ENCODE data around the gene FSD1. TPM values are rescaled to one million over a fixed set of nuclear protein-coding genes. Genes with fewer than 3 reads are reported as not detected.
A peak's percentile ranks its signal among the peaks of the same experiment; 100 is the strongest.

The FSD1 gene
- total RNA-seq, 1 donor from 2014 or later = not detected

GRCh38 chr19:4338441-4339355 lies 34.3 kb downstream of the FSD1 start, which contains the start of gene STAP2:
TSS of gene STAP2 (minus strand) at chr19:4338827. CDS start at chr19:4338753, 74 bp downstream.
- H3K27me3 ChIP-seq = no peaks in the 10 kb centered on the region
- H3K9me3 ChIP-seq = no peaks in the 10 kb centered on the region
- no peak within 1 kb of the TSS for H3K27ac ChIP-seq
- no peak for TF ChIP-seq CTCF (IDR thresholded peaks at IDR 0.05)
- peak within 1 kb of the TSS; percentile 42 to 51 for H3K4me3 ChIP-seq
- H3K4me1 ChIP-seq = peaks cover 0 to 4% of the 10 kb centered on the region in 2 donors
- intact Hi-C loops (cut with DNase I) = no loop called here
- DNase-seq (ENCODE audit: low spot score in 2 of 2) = no peak
- H3K36me3 ChIP-seq = no peaks in the 10 kb centered on the region

- no peaks in the 10 kb centered on the region for H3K27me3 ChIP-seq
- H3K4me1 ChIP-seq = peaks cover 3 to 8% of the 10 kb centered on the region in 2 donors
- no peaks in the 10 kb centered on the region for H3K36me3 ChIP-seq
- intact Hi-C loops (cut with DNase I) = loop anchor here (2.0 kb wide), 2 partner anchors 95 to 129 kb away; partner anchors contain the start of gene YJU2
- DNase-seq (ENCODE audit: low spot score in 2 of 2) = peak in 1 of 2 donors; percentile 73
- H3K27ac ChIP-seq = peak overlapping the region; percentile 80 to 87
- TF ChIP-seq CTCF (IDR thresholded peaks at IDR 0.05) = no peak
- H3K4me3 ChIP-seq = peak overlapping the region; percentile 67 to 70
- no peaks in the 10 kb centered on the region for H3K9me3 ChIP-seq
These were observed 37.9 kb downstream of the FSD1 start for GRCh38 chr19:4342314-4342614.

GRCh38 chr19:4342615-4343369 lies 38.4 kb downstream of the FSD1 start:
- intact Hi-C loops (cut with DNase I) = loop anchor here (1.0 to 2.0 kb wide), 6 partner anchors 14 to 128 kb away; partner anchors contain the start of genes CHAF1A, UBXN6 and YJU2
- no peaks in the 10 kb centered on the region for H3K27me3 ChIP-seq
- no peaks in the 10 kb centered on the region for H3K9me3 ChIP-seq
- DNase-seq (ENCODE audit: low spot score in 2 of 2) = peak; percentile 94 to 99
- peak overlapping the region; percentile 80 to 87 for H3K27ac ChIP-seq
- no peaks in the 10 kb centered on the region for H3K36me3 ChIP-seq
- H3K4me1 ChIP-seq = peaks cover 3 to 8% of the 10 kb centered on the region in 2 donors
- peak in 2 of 3 experiments; percentile 27 to 29 for TF ChIP-seq CTCF (IDR thresholded peaks at IDR 0.05)
- H3K4me3 ChIP-seq = peak overlapping the region; percentile 68 to 94

GRCh38 chr19:4343370-4344307 lies 39.2 kb downstream of the FSD1 start, which contains the start of gene MPND:
TSS of gene MPND (plus strand) at chr19:4343562. CDS start at chr19:4343594, 32 bp downstream.
- Histone ChIP-seq H3K27me3 (no peaks in the 10 kb centered on the region), H3K4me3 (peak within 1 kb of the TSS; percentile 68 to 94), H3K27ac (peak within 1 kb of the TSS; percentile 80 to 87), H3K9me3 (no peaks in the 10 kb centered on the region), H3K36me3 (no peaks in the 10 kb centered on the region), H3K4me1 (peaks cover 3 to 8% of the 10 kb centered on the region in 2 donors)
- intact Hi-C loops (cut with DNase I) = loop anchor here (1.0 to 2.0 kb wide), 6 partner anchors 15 to 127 kb away; partner anchors contain the start of genes CHAF1A, UBXN6 and YJU2
- no peak for TF ChIP-seq CTCF (IDR thresholded peaks at IDR 0.05)
- peak; percentile 66 to 96 for DNase-seq (ENCODE audit: low spot score in 2 of 2)

Data from ascending aorta (tissue), 2 donors.